ENCODE measurements around the gene NLRP1.

The NLRP1 gene

GRCh38 chr17:5511401-5512225 is 72.7 kb downstream of the NLRP1 start:
- DNase-seq = no peak

- DNase-seq = no peak
These were observed 73.5 kb downstream of the NLRP1 start for GRCh38 chr17:5510771-5511170.

GRCh38 chr17:5509482-5509881 is 74.8 kb downstream of the NLRP1 start:
- DNase-seq = no peak

GRCh38 chr17:5508810-5509209 is 75.5 kb downstream of the NLRP1 start:
- no peak for DNase-seq

- DNase-seq = no peak
These were observed 78.0 kb downstream of the NLRP1 start for GRCh38 chr17:5506307-5506706.

GRCh38 chr17:5502552-5502951 is 81.8 kb downstream of the NLRP1 start:
- no peak for DNase-seq

GRCh38 chr17:5501685-5502084 is 82.6 kb downstream of the NLRP1 start:
- no peak for DNase-seq

GRCh38 chr17:5500589-5501391 is 83.5 kb downstream of the NLRP1 start:
- DNase-seq = peak in 1 of 2 experiments; percentile 41

GRCh38 chr17:5500247-5500588 is 84.1 kb downstream of the NLRP1 start:
- DNase-seq = no peak

- DNase-seq = no peak
These were observed 84.7 kb downstream of the NLRP1 start for GRCh38 chr17:5499476-5500231.

GRCh38 chr17:5492970-5493369 is 91.3 kb downstream of the NLRP1 start:
- DNase-seq = no peak

- DNase-seq = no peak
These were observed 95.6 kb downstream of the NLRP1 start for GRCh38 chr17:5488752-5489151.

- DNase-seq = peak; percentile 71 to 89
These were observed 97.8 kb downstream of the NLRP1 start, which contains the start of gene MIS12 for GRCh38 chr17:5486206-5487124. Gene MIS12, plus strand, starts transcription at chr17:5486566. Its CDS starts 2,297 bp downstream, at chr17:5488863.

- no peak for DNase-seq
These were observed 98.8 kb downstream of the NLRP1 start, which contains the start of gene DERL2 for GRCh38 chr17:5485270-5486205. Gene DERL2, minus strand, starts transcription at chr17:5486178. Its CDS starts 17 bp downstream, at chr17:5486161.

- no peak for DNase-seq
These were observed 102.9 kb downstream of the NLRP1 start for GRCh38 chr17:5481451-5481850.

GRCh38 chr17:5480962-5481361 is 103.3 kb downstream of the NLRP1 start:
- DNase-seq = no peak

GRCh38 chr17:5478992-5479391 is 105.3 kb downstream of the NLRP1 start:
- DNase-seq = no peak

- DNase-seq = no peak
These were observed 110.4 kb downstream of the NLRP1 start for GRCh38 chr17:5473906-5474305.

GRCh38 chr17:5472511-5472910 is 111.8 kb downstream of the NLRP1 start:
- no peak for DNase-seq

GRCh38 chr17:5468075-5468473 is 116.2 kb downstream of the NLRP1 start:
- no peak for DNase-seq

GRCh38 chr17:5467416-5467815 is 116.9 kb downstream of the NLRP1 start:
- DNase-seq = no peak

Measured in cerebellar nuclear complex (tissue), 1 donor.